Bronchial epithelial cell (primary cell): ENCODE measurements around the gene NME1. TPM values are rescaled to one million over a fixed set of nuclear protein-coding genes. Genes with fewer than 3 reads are reported as not detected.

ENCODE experiments used
- DNase-seq: peaks from one replicate; pipeline ENCODE4 v3.0.0-alpha.2; 2010; ENCODE audit warnings: low read depth
- FAIRE-seq: peaks from 2 replicates; lab custom pipeline; 2011; peaks lifted over from hg19 to GRCh38; lab: Jason Lieb, UNC
- H3K27me3 ChIP-seq: 2 replicates; pipeline ENCODE4 v1.5.1; 2011; ENCODE audit warnings: low read length; ENCODE audit not compliant: control insufficient read depth, insufficient read depth
- H3K36me3 ChIP-seq: 2 replicates; pipeline ENCODE4 v1.5.1; 2011; ENCODE audit warnings: low read length; ENCODE audit not compliant: control insufficient read depth, insufficient read depth
- H3K4me3 ChIP-seq: 2 replicates; pipeline ENCODE4 v1.5.1; 2011; ENCODE audit warnings: mild to moderate bottlenecking, low read depth, low read length, control low read depth
- total RNA-seq: library from RNA; depleted of rRNA; stranded (reverse); fragments of >200 nt; gene quantifications from 2 replicates; pipeline ENCODE4 v1.2.1, GENCODE V29; 2014
- TF ChIP-seq, protein P1 (sequence below): IDR thresholded peaks from 2 replicates; pipeline ENCODE4 v1.5.1; 2011; ENCODE audit warnings: mild to moderate bottlenecking, moderate library complexity, low read length, control low read depth, inconsistent platforms; ENCODE audit not compliant: insufficient read depth, severe bottlenecking

Gene NME1
- total RNA-seq, 1 donor from 2014 or later: 204 TPM

DNA sequence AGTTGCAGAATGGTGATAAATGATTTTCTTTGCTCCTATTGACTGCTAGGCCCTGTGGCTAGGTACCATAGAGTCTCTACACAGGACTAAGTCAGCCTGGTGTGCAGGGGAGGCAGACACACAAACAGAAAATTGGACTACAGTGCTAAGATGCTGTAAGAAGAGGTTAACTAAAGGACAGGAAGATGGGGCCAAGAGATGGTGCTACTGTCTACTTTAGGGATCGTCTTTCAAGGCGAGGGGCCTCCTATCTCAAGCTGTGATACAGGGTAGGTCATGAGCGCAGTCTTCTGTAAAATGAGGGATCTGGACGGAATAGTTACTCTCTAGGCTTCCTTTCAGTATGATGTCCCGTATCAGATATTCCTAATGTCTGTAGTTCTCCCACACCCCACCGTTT lies 817 bp downstream of the NME1 start:
- Histone ChIP-seq H3K4me3 (peak overlapping the region; percentile 58), H3K27me3 (no peaks in the 10 kb centered on the region), H3K36me3 (peaks cover 5% of the 10 kb centered on the region)
- FAIRE-seq (no peak), DNase-seq (no peak)
- TF ChIP-seq, protein P1, sequence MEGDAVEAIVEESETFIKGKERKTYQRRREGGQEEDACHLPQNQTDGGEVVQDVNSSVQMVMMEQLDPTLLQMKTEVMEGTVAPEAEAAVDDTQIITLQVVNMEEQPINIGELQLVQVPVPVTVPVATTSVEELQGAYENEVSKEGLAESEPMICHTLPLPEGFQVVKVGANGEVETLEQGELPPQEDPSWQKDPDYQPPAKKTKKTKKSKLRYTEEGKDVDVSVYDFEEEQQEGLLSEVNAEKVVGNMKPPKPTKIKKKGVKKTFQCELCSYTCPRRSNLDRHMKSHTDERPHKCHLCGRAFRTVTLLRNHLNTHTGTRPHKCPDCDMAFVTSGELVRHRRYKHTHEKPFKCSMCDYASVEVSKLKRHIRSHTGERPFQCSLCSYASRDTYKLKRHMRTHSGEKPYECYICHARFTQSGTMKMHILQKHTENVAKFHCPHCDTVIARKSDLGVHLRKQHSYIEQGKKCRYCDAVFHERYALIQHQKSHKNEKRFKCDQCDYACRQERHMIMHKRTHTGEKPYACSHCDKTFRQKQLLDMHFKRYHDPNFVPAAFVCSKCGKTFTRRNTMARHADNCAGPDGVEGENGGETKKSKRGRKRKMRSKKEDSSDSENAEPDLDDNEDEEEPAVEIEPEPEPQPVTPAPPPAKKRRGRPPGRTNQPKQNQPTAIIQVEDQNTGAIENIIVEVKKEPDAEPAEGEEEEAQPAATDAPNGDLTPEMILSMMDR: no peak

DNA sequence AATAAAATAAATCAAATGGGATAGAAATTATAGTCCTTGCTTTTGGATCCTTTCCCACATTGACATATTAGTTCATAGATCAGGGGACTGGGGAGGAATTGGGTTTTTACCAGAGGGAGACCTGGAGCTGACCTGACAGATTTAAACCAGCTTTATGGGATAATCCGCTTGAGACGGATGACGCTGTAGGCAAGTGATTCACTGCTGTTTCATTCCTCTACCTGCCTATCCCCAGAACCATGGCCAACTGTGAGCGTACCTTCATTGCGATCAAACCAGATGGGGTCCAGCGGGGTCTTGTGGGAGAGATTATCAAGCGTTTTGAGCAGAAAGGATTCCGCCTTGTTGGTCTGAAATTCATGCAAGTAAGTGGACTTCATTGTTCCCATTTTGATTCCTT lies 2.1 kb downstream of the NME1 start:
- FAIRE-seq (no peak), DNase-seq (no peak)
- H3K4me3 ChIP-seq: no peak overlapping the region
- no peaks in the 10 kb centered on the region for H3K27me3 ChIP-seq
- TF ChIP-seq, protein P1: no peak
- H3K36me3 ChIP-seq: peaks cover 9% of the 10 kb centered on the region

DNA sequence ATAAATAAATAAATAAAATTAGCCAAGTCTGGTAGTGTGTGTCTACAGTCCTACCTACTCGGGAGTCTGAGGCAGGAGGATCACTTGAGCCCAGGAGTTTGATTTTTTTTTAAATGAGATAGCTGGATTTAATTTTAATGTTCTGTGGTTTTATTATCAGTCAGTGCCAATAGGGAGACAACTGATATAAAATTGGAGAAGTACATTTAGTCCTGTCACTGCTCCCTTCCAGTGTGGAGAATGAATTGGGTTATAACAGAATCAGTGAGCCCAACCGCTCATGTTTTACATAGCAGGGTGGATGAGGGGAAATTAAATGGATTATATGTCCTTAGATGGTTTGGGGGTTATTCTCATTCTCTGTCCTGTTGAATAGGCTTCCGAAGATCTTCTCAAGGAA lies 6.2 kb downstream of the NME1 start:
- DNase-seq: no peak
- Histone ChIP-seq H3K36me3 (peaks cover 15% of the 10 kb centered on the region), H3K4me3 (no peak overlapping the region), H3K27me3 (no peaks in the 10 kb centered on the region)
- no peak for FAIRE-seq
- TF ChIP-seq, protein P1: no peak

DNA sequence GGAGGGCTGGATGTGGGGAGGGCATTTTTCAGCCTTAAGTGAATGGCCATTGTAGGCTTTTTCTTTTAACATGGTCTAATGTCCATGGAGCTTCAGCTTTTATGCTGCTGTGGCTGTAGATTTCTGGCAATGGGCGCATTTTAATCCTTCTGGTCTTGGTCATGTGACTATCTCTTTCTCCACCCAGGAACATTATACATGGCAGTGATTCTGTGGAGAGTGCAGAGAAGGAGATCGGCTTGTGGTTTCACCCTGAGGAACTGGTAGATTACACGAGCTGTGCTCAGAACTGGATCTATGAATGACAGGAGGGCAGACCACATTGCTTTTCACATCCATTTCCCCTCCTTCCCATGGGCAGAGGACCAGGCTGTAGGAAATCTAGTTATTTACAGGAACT lies 8.2 kb downstream of the NME1 start:
- TF ChIP-seq, protein P1: no peak
- DNase-seq: no peak
- H3K4me3 ChIP-seq: no peak overlapping the region
- no peak for FAIRE-seq
- H3K27me3 ChIP-seq: no peaks in the 10 kb centered on the region
- H3K36me3 ChIP-seq: peaks cover 15% of the 10 kb centered on the region

DNA sequence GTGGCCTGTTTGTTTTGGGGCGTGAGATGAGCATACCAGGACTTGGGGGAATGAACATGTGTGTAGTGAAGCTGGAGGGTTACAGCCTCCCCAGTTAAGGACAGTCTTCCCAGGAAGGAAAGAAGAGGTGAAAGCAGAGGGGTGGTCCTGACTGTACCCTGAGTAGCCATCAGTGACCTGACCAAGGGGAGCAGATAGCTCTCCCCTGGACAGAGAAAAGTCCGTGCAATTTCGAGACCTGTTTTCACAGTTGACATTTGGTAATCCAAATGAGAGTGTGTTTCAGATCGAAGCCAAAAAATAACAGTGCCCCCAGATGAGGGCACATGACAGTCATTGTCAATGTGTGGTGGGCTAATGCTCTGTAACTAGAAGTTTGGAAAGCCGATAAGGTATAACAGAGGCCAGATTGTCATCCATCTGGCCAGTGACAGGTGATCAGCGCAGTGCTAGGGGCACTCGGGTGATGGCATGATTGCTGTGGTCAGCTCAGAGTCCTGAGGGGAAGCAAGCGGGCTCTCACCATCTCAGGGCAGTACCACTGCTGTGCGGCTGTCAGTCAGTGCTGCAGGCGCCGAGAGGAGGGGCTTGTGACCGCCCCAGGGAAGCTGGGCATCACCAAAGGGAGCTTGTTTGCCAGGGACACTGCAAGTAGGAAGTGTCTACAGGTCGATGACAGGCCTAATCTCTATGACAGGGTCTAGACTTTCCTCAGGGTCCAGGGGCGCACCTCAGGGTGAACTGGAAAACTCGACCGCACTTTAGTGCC lies 11.7 kb downstream of the NME1 start:
- no peaks in the 10 kb centered on the region for H3K27me3 ChIP-seq
- FAIRE-seq (peak; percentile 18), DNase-seq (no peak)
- peak overlapping the region; percentile 95 for H3K4me3 ChIP-seq
- TF ChIP-seq, protein P1: no peak
- H3K36me3 ChIP-seq: peaks cover 15% of the 10 kb centered on the region
